HT1080 (cell line): ENCODE data around the gene GSDMA. TPM values are rescaled to one million over a fixed set of nuclear protein-coding genes. Genes with fewer than 3 reads are reported as not detected.
A peak's percentile ranks its signal among the peaks of the same experiment; 100 is the strongest.

Experiments
- DNase-seq: peaks from one replicate; pipeline ENCODE4 v3.0.0-alpha.2; 2015; ENCODE audit warnings: low read depth
- polyA plus RNA-seq, 2 experiments: library from polyadenylated mRNA; depleted of rRNA; stranded (reverse); fragments of >200 nt; gene quantifications; 2 replicates each; pipeline ENCODE4 v1.2.3, GENCODE V29; 2015
- total RNA-seq: library from RNA; depleted of rRNA; stranded (reverse); fragments of >200 nt; shearing (Covaris generic); gene quantifications from 2 replicates; pipeline ENCODE4 v1.2.3, GENCODE V29; 2014; rRNA removed

GSDMA gene
- not detected in 2 replicates for total RNA-seq
- 0.05 TPM in 1 of 2 replicates, not detected in the other for polyA plus RNA-seq (2015; cell fraction: cytosol; rRNA removed)
- polyA plus RNA-seq (2015; cell fraction: nucleus; rRNA removed): not detected in 2 replicates

GRCh38 chr17:39962642-39963220 lies at the start of gene GSDMA:
Gene GSDMA, plus strand, starts transcription at chr17:39963004. Its CDS starts 2,684 bp downstream, at chr17:39965688.
- DNase-seq: no peak

GRCh38 chr17:39913989-39914388 lies 48.8 kb upstream of the GSDMA start:
- DNase-seq: no peak

DNA sequence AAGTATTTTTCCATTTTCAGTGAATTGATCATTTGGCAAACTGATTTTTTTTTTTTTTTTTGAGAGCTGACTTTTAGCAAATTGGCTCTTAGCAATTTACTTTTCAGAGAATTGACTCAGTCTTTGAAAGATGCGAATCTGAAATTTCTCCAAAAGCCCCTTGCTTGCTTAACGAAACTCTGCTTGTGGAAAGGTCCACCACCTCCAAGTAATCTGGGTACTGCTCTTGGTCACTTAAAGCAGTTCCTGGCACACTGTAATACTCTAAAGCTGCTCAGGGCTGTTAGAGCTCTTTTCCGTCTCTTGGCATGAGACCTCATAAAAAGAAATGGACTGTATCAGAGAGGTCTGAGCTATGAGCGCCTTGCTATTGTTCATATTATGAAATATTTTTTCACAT lies 47.2 kb upstream of the GSDMA start:
- DNase-seq: no peak

DNA sequence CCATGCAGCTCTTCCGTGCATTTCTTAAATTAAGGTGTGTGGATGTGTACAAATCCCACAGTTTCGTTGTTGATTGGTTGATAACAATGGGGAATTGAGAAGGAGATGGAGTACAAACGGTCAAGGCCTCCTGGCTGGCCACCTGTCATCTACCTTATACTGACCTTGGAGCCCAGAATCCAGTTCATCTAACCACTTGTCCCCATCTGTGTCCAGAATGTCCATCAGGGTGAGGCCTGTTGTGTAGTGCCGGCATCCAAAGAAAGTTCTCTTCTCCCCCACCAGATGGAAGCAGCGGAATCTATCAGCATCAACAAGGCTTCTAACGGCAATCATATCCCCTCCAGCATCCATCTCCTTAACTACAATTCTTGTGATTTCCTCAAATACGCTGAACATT lies 45.9 kb upstream of the GSDMA start:
- no peak for DNase-seq

- DNase-seq: no peak
Observed at GRCh38 chr17:39919087-39919683, 43.6 kb upstream of the GSDMA start.

DNA sequence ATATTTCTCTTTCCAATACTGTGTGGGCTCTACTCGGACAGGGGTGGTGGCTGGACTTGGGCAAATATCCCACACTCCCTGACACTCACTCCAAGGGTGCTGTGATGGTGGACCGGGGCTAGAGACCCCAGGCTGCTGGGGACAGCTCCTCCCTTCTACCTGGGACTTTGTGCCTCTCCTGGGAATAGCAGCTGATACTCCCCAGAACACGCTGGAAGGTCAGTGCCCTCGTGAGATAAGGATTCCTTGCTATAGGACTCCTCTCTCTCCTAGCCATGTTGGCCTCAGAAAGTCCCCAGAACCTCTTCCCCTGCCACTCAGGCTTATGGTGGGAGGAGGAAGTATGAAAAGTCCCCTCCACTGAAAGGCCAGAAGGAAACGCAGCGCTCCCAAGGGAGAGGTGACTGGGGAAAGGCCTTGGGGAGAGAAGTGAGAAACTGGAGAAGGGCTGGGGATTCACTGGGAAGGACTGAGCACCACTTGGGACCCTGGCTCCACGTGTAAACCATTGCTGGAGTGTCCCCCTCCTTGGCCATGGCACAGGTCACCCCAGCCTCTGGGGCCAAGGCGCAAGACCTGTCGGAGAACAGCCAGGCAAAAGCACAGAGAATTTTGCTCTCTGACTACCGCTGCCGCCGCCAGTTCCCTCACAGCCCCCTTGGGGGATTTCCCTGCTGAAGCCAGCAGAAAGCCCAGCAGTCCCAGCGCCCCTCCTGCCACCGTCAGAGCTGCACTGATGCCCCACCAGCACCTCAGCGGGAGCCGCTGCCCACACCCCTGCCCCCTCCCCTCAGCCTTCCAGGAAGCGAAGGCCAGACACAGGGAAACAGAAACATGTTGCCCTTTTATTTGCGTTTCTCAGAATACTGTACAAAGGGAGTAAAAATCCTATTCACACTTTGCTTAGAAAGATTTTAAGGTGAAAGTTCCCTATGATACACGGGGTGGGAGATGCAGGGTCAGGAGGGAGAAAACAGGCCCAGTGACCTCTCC lies 42.3 kb upstream of the GSDMA start:
- DNase-seq: no peak

DNA sequence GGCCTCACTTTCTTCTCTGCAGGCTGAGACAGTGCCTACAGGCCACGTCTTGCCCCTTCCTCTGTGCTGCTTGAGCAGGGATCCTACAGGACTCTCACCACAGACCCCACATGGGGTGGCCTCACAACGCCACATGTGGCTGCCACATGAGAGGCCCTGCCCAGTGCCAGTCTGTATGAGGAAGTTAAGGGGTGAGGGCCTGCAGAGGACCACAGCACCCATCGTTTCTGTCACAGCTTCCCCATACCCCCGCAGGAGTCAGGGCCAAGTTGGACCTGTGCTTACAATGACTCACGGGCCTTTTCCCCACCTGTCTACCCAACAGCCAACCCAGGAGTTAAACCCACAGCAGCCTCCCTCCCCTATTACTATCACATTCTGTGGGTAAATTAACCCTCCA lies 41.5 kb upstream of the GSDMA start:
- DNase-seq: no peak

- no peak for DNase-seq
Observed at GRCh38 chr17:39922006-39922405, 40.8 kb upstream of the GSDMA start.

GRCh38 chr17:39923230-39923629 lies 39.6 kb upstream of the GSDMA start:
- DNase-seq: no peak

DNA sequence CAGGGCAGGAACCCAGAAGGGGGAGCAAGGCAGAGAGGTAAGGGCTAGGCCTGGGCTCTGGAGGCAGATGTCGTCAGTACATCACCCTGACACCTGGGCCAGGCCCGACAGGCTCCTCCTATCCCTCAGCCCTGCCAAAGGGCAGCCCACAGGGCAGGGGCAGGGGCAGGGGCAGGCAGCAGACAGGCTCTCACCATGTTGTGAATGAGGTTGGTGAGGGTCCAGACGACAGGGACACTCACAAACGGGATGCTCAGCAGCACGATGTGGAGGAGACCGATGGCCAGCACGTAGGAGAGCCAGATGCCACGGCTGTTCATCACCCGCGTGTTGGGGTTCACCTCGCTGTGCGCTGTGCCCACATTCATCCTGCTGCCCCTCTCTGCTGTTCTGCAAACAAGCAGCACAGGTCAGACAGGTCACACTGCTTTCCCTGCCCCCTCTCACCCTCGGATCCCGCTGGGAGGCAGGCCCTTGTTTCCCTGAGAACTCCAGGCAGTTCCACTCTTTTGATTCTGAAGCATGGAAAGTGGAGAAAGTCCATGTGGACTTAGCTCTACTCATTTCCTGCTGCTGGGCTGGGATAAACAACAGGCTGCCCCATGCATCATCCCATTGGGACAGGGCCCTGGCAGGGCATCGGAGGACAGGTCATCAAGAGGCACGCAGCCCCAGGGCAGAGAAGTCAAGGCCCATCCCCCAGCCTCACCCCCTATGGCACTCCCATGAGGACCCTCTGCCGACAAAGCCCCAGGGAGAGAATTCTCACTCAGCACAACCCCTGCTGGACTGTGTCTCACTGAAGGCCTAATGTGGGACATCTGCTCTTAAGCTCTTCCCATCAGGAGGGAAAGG lies 38.7 kb upstream of the GSDMA start:
- DNase-seq: peak; percentile 38

DNA sequence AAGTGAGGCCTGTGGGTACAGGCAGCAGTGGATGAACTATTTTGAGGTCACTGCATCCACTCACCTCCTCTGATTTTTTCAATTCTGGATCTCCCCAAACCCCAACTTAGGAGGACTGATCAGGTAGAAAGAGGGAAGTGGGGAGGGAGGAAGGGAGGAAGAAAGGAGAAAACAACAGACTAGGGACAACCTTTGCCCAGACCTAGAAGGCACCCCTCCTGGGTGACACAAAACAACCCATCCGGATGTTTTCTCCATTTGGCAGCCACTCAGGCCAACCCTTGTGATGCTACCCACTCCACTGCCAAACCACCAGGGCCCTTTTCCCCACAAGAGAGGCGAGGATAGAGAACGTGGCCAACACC lies 38.1 kb upstream of the GSDMA start:
- DNase-seq: no peak

GRCh38 chr17:39925282-39926134 lies 37.3 kb upstream of the GSDMA start:
- no peak for DNase-seq

GRCh38 chr17:39926135-39926587 lies 36.6 kb upstream of the GSDMA start:
- DNase-seq: no peak

DNA sequence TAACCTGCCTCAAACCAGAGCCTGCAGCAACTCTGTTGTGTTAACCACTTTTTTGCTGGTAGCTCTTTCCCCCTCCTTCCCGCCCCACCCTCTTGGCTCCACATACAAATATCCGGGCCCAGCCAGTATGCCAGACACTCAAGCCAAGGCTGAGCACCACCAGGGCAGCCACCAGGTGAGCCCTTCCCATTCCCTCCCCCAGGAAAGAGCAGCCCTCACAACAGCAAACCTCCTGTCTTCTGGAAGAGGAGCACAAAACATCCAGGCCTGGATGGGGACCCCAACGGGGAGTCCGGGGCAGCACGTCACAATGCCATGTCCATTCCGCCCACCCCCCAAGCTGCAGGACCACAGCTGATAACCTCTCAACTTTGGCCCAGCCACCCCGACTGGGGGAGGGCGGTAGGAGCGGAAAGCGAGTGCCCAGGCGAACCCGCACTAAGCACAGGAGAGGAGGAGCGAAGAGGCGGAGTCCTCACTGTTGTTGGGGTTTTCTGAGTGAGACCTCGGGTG lies 36.2 kb upstream of the GSDMA start:
- no peak for DNase-seq

GRCh38 chr17:39927101-39927928 lies 35.5 kb upstream of the GSDMA start, which contains the start of the genes LRRC3C and ORMDL3:
Gene LRRC3C, plus strand, starts transcription at chr17:39927732. Its CDS starts 13,792 bp downstream, at chr17:39941524.
Gene ORMDL3, minus strand, starts transcription at chr17:39927601. Its CDS starts 3,398 bp downstream, at chr17:39924203.
- peak; percentile 88 for DNase-seq

DNA sequence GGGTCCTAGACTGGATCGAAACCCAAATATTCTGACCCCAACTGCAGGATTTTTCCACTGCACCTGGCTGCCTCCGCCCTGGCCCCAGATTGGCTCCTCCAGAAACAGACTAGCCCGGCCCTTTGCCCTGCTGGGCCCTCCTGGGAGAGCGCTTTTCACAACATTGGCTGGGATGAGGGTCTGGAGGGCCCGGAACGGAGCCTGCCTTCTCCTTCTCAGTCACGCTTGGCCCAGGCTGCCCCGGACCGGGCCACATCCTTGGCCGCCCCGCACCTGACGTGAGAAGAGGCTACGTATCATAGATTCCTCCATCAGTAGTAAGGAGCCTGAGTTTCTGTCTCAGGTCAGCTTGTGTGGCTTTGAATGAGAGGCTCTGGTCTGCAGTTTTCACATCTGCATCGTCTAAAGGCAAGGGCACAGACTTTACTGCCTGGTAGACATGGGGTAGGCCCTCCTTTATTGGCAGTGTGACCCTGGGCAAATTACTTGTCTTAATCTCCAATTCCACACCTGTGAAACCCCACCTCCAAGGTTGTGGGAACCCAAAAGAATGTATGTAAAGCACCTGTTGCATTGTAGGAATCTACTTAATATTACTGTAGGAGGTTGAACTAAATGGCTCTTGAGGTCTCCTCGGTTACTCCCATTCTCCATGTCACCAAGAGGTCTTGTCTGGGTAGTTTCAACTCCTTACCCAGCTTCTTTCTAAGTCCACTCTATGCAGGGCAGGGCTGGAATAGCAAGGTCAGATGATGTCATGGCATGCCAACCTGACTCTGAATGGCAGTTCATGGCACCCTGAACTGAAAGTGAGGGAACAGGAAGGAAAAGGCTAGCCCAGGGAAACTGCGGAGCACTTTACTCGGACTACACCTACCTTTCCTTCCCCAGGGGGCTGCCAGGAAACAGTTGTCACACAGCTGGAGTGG lies 34.6 kb upstream of the GSDMA start:
- no peak for DNase-seq

DNA sequence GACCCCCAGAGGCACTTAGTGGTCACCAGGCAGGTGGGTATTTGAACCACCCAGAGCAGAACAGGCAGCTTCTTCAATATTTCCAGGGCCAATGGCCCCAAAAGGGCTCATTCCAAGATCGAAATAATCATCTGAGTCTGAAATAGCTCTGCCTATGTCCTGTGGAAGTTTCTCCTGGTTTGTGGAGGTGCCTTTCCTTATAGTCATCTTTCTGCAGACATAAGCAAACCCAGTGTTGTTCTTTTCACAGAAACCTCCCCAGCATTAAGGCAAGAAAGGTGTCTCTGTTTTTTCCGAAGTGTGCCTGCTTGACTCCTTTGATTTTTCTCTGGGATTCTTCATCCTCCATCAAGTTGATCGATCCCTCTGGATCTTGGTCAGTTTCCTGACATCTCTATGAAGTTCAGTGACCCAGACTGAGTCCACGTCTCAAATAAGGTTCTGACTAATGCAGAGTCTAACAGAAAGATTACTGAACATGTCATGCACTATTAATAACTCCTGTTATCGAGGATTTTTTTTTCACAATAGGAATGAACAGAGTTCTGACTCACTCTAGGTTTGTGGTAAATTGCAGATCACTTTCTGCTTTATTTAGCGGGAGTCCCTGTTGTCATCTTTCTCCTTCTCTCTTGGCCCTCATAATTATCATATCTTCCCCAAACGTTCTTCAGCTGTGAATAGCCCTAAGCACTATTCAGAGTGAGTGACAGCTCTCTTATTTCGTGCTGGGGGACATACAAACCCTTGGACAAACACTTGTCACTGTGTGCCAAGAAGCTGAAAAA lies 33.8 kb upstream of the GSDMA start:
- peak; percentile 92 for DNase-seq
